OCI-LY7 (cell line): Measurements from ENCODE around the gene MRPL18. TPM values are rescaled to one million over a fixed set of nuclear protein-coding genes. Genes with fewer than 3 reads are reported as not detected.

Experiments used
- BruUV-seq: library from RNA; stranded (reverse); fragments of 400-500 nt; replicated peaks from 2 replicates; lab custom pipeline; 2021; lab: Mats Ljungman, UMichigan
- CTCF ChIA-PET: fragments of 300-600 bp; sonication (Branson Sonifier 250); formaldehyde crosslinking; loops from one replicate; lab custom pipeline; 2022; ENCODE audit warnings: antibody characterized with exemption; ENCODE audit not compliant: unreplicated experiment; lab: Charles Lee
- POLR2A ChIA-PET: fragments of 300-600 bp; sonication (Branson Sonifier 250); formaldehyde crosslinking; loops from one replicate; lab custom pipeline; 2022; ENCODE audit warnings: antibody characterized with exemption; lab: Charles Lee
- DNase-seq: peaks from one replicate; pipeline ENCODE4 v3.0.0-alpha.2; 2015; ENCODE audit warnings: low spot score
- H2AFZ ChIP-seq: fragments of 200-600 bp; sonication (generic), shearing (Covaris generic); 2 replicates; pipeline ENCODE4 v1.6.1; 2014; ENCODE audit warnings: mild to moderate bottlenecking, antibody characterized with exemption, low read length, moderate library complexity
- H3K27ac ChIP-seq: fragments of 200-600 bp; sonication (generic); 2 replicates; pipeline ENCODE4 v1.5.1; 2014; ENCODE audit warnings: mixed run types, low read depth, mild to moderate bottlenecking, moderate library complexity, low read length, inconsistent platforms; ENCODE audit not compliant: poor library complexity, severe bottlenecking
- H3K36me3 ChIP-seq: fragments of 200-600 bp; sonication (generic); 2 replicates; pipeline ENCODE4 v1.6.1; 2014; ENCODE audit warnings: mild to moderate bottlenecking, antibody characterized with exemption, low read length, moderate library complexity, mixed read lengths; ENCODE audit not compliant: insufficient read depth
- H3K4me1 ChIP-seq: fragments of 200-600 bp; sonication (generic); 2 replicates; pipeline ENCODE4 v1.5.1; 2014; ENCODE audit warnings: mild to moderate bottlenecking, low read length; ENCODE audit not compliant: insufficient read depth, poor library complexity, severe bottlenecking
- H3K4me2 ChIP-seq: fragments of 200-600 bp; sonication (generic); 2 replicates; pipeline ENCODE4 v1.6.1; 2014; ENCODE audit warnings: mild to moderate bottlenecking, low read length
- H3K4me3 ChIP-seq: fragments of 200-600 bp; sonication (generic); 2 replicates; pipeline ENCODE4 v1.5.1; 2014; ENCODE audit warnings: mild to moderate bottlenecking, low read depth, low read length; ENCODE audit not compliant: poor library complexity, severe bottlenecking
- H3K79me2 ChIP-seq: fragments of 200-600 bp; sonication (generic); 2 replicates; pipeline ENCODE4 v1.6.1; 2016; ENCODE audit warnings: low read depth, mild to moderate bottlenecking, low read length, moderate library complexity, mixed read lengths; ENCODE audit not compliant: insufficient read depth
- H3K9me2 ChIP-seq: fragments of 200-600 bp; sonication (generic); 2 replicates; pipeline ENCODE4 v1.6.1; 2016; ENCODE audit warnings: mild to moderate bottlenecking, low read length, mixed read lengths; ENCODE audit not compliant: insufficient read depth
- H3K9me3 ChIP-seq: fragments of 200-600 bp; sonication (generic); 2 replicates; pipeline ENCODE4 v1.6.1; 2014; ENCODE audit warnings: mild to moderate bottlenecking, mixed run types, low read length, mixed read lengths
- H4K20me1 ChIP-seq: fragments of 200-600 bp; sonication (generic); 2 replicates; pipeline ENCODE4 v1.6.1; 2014; ENCODE audit warnings: mild to moderate bottlenecking, antibody characterized with exemption, low read length, moderate library complexity, mixed read lengths; ENCODE audit not compliant: insufficient read depth
- EZH2phosphoT487 ChIP-seq: fragments of 200-600 bp; sonication (generic); IDR thresholded peaks from 2 replicates; pipeline ENCODE4 v1.6.1; 2018; ENCODE audit warnings: low read depth, borderline replicate concordance, mild to moderate bottlenecking, mixed run types, antibody characterized with exemption, low read length, moderate library complexity, mixed read lengths
- intact Hi-C: fragments of 100-400 bp; cut with micrococcal nuclease; formaldehyde crosslinking; loops from one replicate; pipeline ENCODE4 v1.10.0; 2022; ENCODE audit not compliant: unreplicated experiment
- total RNA-seq, 2 experiments: library from RNA; depleted of rRNA in 1 of 2; stranded (reverse); fragments of >200 nt in 1 of 2; shearing (Covaris generic) in 1 of 2; gene quantifications; 2 replicates each; pipeline ENCODE4 v1.2.3, GENCODE V29; 2014 to 2022
- TF ChIP-seq, protein P1 (sequence below): fragments of 200-600 bp; sonication (generic); conservative IDR thresholded peaks from 2 replicates; pipeline ENCODE4 v1.5.1; 2014; ENCODE audit warnings: mild to moderate bottlenecking, antibody characterized with exemption, low read length, moderate library complexity, mixed read lengths

Gene MRPL18
- total RNA-seq, 2 experiments from 2014 or later = 117 to 128 TPM

- Histone ChIP-seq H4K20me1 (no peaks in the 10 kb centered on the region), H3K36me3 (no peaks in the 10 kb centered on the region), H3K4me2 (no peak overlapping the region), H3K4me3 (no peak overlapping the region), H2AFZ (no peak overlapping the region), H3K79me2 (no peaks in the 10 kb centered on the region), H3K9me2 (no peaks in the 10 kb centered on the region), H3K9me3 (no peaks in the 10 kb centered on the region), H3K27ac (no peak overlapping the region), H3K4me1 (peaks cover 20% of the 10 kb centered on the region)
- no TSS peak for BruUV-seq
- TF ChIP-seq, protein P1, sequence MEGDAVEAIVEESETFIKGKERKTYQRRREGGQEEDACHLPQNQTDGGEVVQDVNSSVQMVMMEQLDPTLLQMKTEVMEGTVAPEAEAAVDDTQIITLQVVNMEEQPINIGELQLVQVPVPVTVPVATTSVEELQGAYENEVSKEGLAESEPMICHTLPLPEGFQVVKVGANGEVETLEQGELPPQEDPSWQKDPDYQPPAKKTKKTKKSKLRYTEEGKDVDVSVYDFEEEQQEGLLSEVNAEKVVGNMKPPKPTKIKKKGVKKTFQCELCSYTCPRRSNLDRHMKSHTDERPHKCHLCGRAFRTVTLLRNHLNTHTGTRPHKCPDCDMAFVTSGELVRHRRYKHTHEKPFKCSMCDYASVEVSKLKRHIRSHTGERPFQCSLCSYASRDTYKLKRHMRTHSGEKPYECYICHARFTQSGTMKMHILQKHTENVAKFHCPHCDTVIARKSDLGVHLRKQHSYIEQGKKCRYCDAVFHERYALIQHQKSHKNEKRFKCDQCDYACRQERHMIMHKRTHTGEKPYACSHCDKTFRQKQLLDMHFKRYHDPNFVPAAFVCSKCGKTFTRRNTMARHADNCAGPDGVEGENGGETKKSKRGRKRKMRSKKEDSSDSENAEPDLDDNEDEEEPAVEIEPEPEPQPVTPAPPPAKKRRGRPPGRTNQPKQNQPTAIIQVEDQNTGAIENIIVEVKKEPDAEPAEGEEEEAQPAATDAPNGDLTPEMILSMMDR = no peak
- TF ChIP-seq EZH2phosphoT487 = no peak
- ChIA-PET POLR2A (interaction anchor here (0.6 to 3.0 kb wide), 5 partner anchors 13 to 118 kb away, joined by 3 to 15 read pairs (median 4); partner anchors contain the start of gene MRPL18), CTCF (no interaction called here)
- intact Hi-C loops = no loop called here
- no peak for DNase-seq
These were observed 17.0 kb downstream of the MRPL18 start for GRCh38 chr6:159807150-159807858.

GRCh38 chr6:159808647-159809046 is 18.4 kb downstream of the MRPL18 start:
- no TSS peak for BruUV-seq
- Histone ChIP-seq H4K20me1 (no peaks in the 10 kb centered on the region), H3K79me2 (no peaks in the 10 kb centered on the region), H3K36me3 (no peaks in the 10 kb centered on the region), H3K4me3 (no peak overlapping the region), H3K4me1 (peaks cover 20% of the 10 kb centered on the region), H3K27ac (no peak overlapping the region), H3K9me3 (no peaks in the 10 kb centered on the region), H2AFZ (peak overlapping the region; percentile 47; the same call in 1 of the 2 replicates), H3K4me2 (peak overlapping the region; percentile 8; the same call in 1 of the 2 replicates), H3K9me2 (no peaks in the 10 kb centered on the region)
- intact Hi-C loops = no loop called here
- ChIA-PET POLR2A (interaction anchor here (0.5 to 3.0 kb wide), 4 partner anchors 18 to 160 kb away, joined by 3 to 15 read pairs (median 4); partner anchors contain the start of gene MRPL18), CTCF (no interaction called here)
- no peak for TF ChIP-seq EZH2phosphoT487
- TF ChIP-seq, protein P1 = no peak
- DNase-seq = no peak

- intact Hi-C loops = no loop called here
- Histone ChIP-seq H3K36me3 (no peaks in the 10 kb centered on the region), H3K4me2 (peak overlapping the region; percentile 8; the same call in 1 of the 2 replicates), H3K79me2 (no peaks in the 10 kb centered on the region), H3K4me1 (peaks cover 20% of the 10 kb centered on the region), H3K9me3 (no peaks in the 10 kb centered on the region), H4K20me1 (no peaks in the 10 kb centered on the region), H3K9me2 (no peaks in the 10 kb centered on the region), H3K4me3 (no peak overlapping the region), H3K27ac (no peak overlapping the region), H2AFZ (peak overlapping the region; percentile 47; the same call in 1 of the 2 replicates)
- TF ChIP-seq EZH2phosphoT487 = no peak
- TF ChIP-seq, protein P1 = no peak
- peak; percentile 53 for DNase-seq
- ChIA-PET CTCF (no interaction called here), POLR2A (interaction anchor here (0.8 to 3.0 kb wide), 2 partner anchors 18 to 25 kb away, joined by 3 to 15 read pairs; partner anchors contain the start of gene MRPL18)
- BruUV-seq = no TSS peak
These were observed 18.9 kb downstream of the MRPL18 start for GRCh38 chr6:159809149-159809548.
